ENCODE data around the gene TMEM52.
"Not testable (repeated sequence)": the region's sequence is repeated elsewhere in the genome, so short reads cannot be mapped to it uniquely, and the experiment has no call there.

The TMEM52 gene

DNA sequence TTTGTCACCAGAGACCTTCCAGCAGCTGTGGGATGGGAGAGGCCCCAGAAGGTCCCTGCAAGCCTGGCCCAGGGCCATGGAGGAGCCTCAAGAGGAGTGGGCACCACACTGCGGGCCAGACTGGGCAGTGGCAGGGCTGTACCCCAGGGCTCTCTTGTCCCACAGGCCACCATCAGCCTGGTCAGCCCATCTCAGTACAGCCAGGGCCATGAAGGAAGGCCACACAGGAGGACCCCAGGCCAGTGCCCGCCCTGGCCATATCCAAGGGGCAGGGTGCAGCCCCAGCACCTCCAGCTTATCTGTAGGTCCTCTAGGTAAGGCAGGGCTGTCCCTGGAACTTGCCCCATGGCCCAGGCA lies 25.1 kb downstream of the TMEM52 start:
- no peak for DNase-seq (ENCODE audit: low read depth)

DNA sequence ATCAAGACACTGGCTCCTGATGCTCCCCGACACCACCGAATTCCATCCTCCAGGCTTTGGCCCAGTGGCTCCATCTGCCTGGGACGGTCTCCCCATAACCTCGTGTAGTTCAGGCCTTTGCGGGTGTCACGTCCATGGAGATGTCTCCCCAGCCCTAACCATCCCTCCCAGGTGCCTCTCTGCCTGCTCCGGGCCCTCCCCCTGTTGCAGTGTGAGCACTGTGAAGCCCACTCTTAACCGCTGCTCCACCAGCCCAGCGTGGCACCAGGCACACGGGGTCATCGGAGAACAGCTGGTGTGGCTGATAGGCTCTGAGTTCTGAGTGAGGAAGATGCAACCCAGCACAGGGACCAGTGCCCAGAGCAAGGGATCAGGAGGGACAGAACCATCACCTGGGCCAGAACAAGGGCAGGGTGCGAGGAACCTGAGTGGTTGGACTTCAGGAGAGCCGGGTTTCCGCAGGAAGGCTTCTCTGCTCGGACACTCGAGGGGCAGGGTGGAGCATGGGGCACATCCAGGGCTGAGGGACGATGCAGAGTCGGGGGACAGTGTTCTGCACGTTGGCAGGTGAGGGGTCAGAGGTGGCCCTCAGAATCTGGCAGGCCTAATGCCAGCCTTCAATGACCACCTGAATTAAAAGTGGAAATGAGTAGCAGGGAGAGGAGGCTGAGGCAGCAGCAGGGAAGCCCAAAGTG lies 25.6 kb downstream of the TMEM52 start:
- DNase-seq (ENCODE audit: low read depth): no peak

DNA sequence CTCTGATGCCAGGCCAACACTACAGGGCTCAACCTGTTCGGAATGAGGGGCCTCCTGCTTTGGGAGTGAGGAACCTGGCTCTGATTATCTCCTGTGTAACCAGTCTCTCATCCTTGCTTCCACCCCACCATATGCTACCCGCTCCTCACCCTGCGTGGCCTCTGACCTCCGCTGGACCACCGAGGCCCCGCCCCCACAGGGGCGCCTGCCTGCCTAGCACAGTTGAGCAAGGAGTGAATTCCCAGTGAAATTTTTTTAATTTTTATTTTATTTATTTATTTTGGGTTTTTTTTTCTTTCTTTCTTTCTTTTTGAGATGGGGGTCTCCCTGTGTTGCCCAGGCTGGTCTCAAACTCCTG lies 26.3 kb downstream of the TMEM52 start:
- DNase-seq (ENCODE audit: low read depth): no peak

DNA sequence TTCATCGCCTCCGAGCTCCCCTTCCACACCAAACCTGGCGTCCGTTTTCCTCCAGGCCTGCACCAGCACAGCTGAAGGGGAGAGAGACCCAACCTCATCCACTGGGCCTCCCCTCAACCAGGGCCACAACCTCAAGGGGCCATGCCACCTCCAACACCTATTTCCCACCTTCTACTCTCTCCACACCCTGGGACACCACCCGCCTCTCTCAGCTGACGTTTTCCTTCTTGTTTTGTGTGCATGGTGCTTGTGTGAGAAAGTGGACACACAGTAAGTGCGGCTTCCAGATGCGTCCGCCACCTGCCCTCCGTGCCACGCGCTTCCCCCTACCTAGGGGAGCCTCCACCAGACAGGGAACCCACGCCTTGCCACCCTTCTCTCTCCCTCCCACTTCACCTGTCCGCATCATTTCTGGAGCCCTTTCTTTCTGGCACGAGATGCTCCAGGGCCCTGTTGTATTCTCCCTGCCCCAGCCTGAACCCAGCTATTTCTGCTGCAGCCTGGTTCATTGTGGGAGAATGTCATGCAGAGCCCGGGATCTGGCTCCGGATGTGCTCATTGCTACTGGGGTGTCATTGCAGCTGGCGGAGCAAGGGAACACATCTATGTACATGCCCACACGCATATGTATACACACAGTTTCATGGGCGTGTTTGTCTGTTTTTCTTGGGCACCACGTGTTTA lies 26.9 kb downstream of the TMEM52 start:
- DNase-seq (ENCODE audit: low read depth): no peak

DNA sequence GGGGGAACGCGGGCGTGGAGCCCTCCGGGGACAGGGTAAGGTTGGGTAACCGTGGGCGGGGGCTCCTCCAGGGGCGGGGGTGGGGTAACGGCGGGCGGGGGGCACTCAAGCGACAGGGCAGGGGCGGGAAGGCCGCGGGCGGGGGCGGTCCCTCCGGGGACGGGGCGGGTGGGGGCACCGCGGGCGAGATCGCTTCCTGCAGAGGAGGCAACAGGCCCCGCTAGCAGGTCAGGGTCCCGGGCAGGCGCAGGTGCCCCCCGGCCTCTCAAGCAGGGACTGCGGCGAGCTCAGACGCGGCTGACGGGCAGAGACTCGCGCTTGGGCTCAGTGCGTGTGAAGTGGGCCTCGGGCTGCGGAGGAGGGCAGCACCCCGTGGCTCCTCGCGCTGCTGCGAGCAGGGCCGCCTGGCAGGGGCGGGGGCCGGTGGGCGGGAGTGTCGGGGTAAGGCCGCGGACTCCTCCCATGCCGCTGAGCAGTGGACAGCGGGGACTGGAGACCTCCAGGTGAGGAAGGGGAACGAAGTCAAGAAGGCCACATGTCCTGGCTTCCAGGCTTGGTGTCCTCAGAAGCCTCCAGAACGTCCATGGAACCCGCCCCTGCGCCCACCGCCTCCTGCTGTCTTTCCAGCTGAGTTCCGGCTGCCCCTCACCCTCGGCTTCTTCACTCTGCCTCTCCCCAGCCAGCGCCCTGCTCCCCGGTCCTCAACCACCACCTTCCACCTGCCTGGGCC lies 27.6 kb downstream of the TMEM52 start:
- DNase-seq (ENCODE audit: low read depth): peak; percentile 53

GRCh38 chr1:1890506-1891348 lies 28.4 kb downstream of the TMEM52 start, which contains the start of gene GNB1:
GNB1 (minus strand) TSS chr1:1891087; CDS start chr1:1825453, 65,634 bp downstream.
- DNase-seq (ENCODE audit: low read depth): peak; percentile 86

GRCh38 chr1:1889847-1890505 lies 29.1 kb downstream of the TMEM52 start:
- peak; percentile 32 for DNase-seq (ENCODE audit: low read depth)

- peak; percentile 30 for DNase-seq (ENCODE audit: low read depth)
Measured at GRCh38 chr1:1889090-1889750, 29.9 kb downstream of the TMEM52 start.

GRCh38 chr1:1883890-1884289 lies 35.2 kb downstream of the TMEM52 start:
- DNase-seq (ENCODE audit: low read depth): not testable (repeated sequence)

DNA sequence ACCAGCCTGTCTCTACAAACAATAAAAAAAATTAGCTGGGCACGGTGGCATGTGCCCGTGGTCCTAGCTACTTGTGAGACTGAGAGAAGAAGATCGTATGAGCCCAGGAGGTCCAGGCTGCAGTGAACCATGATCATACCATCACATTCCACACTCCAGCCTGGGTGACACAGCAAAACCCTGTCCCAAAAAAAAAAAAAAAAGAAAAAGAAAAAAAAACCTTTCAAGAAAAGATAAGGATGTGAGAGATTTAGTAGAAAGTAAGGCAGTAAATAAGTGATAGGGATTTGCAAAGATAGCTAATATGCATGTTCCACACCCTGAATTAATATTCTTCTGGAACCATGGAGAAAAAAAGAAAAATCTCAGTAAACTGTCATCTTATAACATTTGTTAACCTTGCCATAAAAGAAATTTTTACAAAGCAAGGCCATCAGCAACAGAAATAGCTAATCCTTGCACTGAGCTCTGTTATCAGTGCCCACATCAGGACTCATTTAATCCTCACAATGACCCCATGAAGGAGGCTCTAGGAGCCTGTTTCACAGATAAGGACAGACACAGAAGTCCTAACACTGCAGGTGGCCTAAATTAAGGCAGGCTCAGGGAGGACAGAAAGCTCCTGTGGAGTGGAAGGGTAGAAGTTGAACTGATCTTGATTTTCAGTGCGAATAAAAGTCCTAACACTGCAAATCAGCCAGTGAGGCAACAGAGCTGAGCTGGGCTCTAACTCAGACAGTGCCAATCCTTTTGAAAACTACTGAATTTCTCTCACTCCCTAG lies 35.8 kb downstream of the TMEM52 start:
- DNase-seq (ENCODE audit: low read depth): peak; percentile 53

GRCh38 chr1:1881727-1882126 lies 37.4 kb downstream of the TMEM52 start:
- no peak for DNase-seq (ENCODE audit: low read depth)

- DNase-seq (ENCODE audit: low read depth): no peak
Measured at GRCh38 chr1:1880617-1881312, 38.3 kb downstream of the TMEM52 start.

DNA sequence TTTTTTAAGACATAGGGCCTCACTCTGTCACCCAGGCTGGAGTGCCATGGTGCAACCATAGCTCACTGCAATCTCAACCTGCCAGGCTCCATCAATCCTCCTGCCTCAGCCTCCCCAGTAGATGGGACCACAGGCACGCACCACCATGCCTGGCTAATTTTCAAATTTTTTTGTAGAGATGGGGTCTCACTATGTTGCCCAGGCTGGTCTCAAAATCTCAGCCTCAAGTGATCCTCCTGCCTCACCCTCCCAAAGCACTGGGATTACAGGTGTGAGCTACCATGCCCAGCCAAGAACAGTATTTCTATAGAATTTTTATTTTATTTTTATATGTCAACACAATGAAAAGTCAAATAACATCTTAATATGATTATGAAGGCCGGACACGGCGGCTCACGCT lies 39.1 kb downstream of the TMEM52 start:
- DNase-seq (ENCODE audit: low read depth): no peak

DNA sequence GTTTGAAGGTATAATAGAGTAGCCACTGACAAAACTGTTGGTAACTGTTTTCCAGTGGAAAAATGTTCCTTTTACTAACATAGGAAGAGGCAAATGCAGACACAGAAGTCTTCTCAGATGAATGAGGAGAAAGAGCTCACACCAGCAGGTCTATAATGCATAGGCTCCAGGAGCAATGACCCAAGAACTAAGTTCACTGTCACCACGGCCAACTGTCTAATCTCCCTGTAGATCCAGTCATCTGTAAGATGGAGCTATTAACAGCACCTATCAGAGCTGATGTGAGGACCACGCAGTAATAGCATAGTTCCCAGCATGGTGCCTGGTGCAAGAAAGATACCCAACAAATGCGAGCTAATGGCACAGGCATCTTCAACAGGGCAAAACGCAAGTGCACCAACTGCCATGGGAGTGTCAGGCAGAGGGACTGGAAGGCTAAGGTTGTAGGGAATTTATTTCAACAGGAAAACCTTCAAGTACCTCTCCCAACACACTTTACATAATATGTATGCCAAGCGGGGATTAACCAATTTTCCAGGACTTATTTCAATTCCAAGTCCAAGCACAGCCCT lies 41.1 kb downstream of the TMEM52 start:
- DNase-seq (ENCODE audit: low read depth): no peak

- DNase-seq (ENCODE audit: low read depth): no peak
Measured at GRCh38 chr1:1876335-1876930, 42.6 kb downstream of the TMEM52 start.

DNA sequence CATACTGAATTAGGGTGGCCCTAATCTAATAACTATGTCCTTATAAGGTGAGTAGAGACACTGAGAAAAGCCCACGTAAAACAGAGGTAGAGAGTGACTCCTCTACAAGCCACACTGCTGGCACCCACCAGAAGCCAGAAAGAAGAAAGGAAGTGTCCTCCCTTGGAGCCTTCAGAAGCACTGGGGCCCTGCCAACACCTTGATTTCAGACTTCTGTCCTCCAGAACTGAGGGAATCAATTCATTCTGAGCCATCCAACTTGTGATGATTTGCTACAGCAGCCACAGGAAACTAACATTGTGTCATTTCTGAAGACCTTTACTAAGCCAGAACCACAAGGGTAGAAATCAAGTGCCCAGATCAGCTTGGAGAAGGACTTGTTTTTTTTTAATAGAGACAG lies 43.1 kb downstream of the TMEM52 start:
- no peak for DNase-seq (ENCODE audit: low read depth)

DNA sequence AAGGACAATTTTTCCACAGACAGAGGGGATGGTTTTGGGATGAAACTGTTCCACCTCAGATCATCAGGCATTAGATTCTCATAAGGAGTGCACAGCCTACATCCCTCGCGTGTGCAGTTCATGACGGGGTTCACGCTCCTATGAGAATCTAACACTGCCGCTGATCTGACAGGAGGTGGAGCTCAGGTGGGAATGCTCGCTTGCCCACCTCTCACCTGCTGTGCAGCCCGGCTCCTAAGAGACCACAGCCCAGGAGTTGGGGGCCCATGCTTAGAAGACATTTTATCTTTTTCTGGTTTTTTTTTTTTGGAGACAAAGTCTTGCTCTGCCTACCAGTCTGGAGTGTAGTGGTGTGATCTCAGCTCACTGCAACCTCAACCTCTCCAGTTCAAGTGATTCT lies 44.2 kb downstream of the TMEM52 start:
- DNase-seq (ENCODE audit: low read depth): no peak

DNA sequence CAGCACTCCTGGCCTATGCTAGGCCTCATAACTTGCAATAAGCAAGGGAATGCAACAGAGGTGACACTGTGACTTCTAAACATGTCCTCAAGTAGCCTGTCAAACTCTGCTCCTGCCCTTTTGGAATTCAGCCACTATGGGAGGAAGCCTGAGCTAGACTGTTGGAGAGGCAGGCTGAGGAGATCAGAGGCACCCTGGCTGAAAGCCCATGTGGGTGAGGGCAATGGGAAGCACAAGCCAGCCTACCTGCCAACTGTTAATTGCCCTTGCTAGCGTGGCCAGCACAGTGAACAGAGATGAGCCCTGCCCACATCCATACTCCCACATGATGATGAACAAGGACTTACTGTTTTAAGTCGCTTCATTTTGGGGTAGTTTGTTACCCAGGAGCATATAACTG lies 45.9 kb downstream of the TMEM52 start:
- DNase-seq (ENCODE audit: low read depth): no peak

Data from fibroblast of gingiva (primary cell).